ENCODE measurements around the gene IL17C. TPM values are rescaled to one million over a fixed set of nuclear protein-coding genes. Genes with fewer than 3 reads are reported as not detected.

The IL17C gene
- total RNA-seq, 1 experiment from 2014 or later: 1.9 TPM

- H3K4me1 Mint-ChIP-seq: peaks cover 4% of the 10 kb centered on the region
- ATAC-seq: no peak
- peak overlapping the region; percentile 82; the same call in 1 of the 2 replicates for H3K27ac Mint-ChIP-seq
- CTCF ChIA-PET: interaction anchor here (0.9 to 4.5 kb wide), 6 partner anchors 8 to 181 kb away, joined by 3 to 29 read pairs (median 6); no protein-coding TSS in a partner anchor
- no peaks in the 10 kb centered on the region for H3K27me3 Mint-ChIP-seq (ENCODE audit: low read depth)
- no peak for TF ChIP-seq ZNF532 (CRISPR knock-in tag; IDR thresholded peaks at IDR 0.05; ENCODE audit: borderline replicate concordance)
- TF ChIP-seq, protein P1, sequence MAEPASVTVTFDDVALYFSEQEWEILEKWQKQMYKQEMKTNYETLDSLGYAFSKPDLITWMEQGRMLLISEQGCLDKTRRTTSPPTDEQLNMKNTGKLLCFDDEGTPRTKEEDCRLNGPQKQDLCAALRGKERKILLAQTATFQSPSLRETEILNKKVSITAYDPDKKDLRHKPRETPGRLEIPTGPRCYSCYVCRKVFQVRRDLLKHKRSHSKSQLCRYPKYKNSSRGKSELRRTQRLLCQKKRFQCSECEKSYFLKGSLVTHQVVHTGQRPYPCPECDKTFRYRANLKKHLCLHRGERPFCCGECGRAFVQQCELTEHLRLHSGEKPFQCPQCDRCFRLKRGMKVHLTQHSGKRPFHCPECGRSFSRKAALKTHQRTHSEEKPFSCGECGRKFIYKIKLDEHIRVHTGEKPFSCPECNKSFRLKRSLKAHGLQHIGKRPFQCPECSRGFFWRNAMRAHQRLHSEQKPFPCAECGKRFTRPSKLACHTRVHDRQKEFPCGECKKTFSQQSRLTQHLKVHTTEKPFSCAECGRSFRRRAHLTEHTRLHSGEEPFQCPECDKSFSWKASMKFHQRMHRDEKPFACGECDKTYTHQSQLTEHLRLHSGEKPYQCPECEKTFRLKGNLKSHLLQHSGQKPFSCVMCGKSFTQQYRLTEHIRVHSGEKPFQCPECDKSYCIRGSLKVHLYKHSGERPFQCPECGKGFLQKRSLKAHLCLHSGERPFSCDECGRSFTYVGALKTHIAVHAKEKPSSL (CRISPR knock-in tag; conservative IDR thresholded peaks at IDR 0.05): no peak
- no peak for TF ChIP-seq ETV6 (CRISPR knock-in tag; IDR thresholded peaks at IDR 0.05)
- no peak for TF ChIP-seq HMGA2 (CRISPR knock-in tag; IDR thresholded peaks at IDR 0.05)
- TF ChIP-seq SMAD4 (CRISPR knock-in tag; IDR thresholded peaks at IDR 0.05): no peak
- TF ChIP-seq, protein P2, sequence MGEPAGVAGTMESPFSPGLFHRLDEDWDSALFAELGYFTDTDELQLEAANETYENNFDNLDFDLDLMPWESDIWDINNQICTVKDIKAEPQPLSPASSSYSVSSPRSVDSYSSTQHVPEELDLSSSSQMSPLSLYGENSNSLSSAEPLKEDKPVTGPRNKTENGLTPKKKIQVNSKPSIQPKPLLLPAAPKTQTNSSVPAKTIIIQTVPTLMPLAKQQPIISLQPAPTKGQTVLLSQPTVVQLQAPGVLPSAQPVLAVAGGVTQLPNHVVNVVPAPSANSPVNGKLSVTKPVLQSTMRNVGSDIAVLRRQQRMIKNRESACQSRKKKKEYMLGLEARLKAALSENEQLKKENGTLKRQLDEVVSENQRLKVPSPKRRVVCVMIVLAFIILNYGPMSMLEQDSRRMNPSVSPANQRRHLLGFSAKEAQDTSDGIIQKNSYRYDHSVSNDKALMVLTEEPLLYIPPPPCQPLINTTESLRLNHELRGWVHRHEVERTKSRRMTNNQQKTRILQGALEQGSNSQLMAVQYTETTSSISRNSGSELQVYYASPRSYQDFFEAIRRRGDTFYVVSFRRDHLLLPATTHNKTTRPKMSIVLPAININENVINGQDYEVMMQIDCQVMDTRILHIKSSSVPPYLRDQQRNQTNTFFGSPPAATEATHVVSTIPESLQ (CRISPR knock-in tag; IDR thresholded peaks at IDR 0.05): no peak
- TF ChIP-seq NR1H2 (CRISPR knock-in tag; IDR thresholded peaks at IDR 0.05): no peak
- no peak for TF ChIP-seq ZNF232 (CRISPR knock-in tag; IDR thresholded peaks at IDR 0.05)
- TF ChIP-seq ELF4 (CRISPR knock-in tag; IDR thresholded peaks at IDR 0.05; ENCODE audit: low read depth): no peak
- DNase-seq (ENCODE audit: low spot score): no peak
- H3K4me3 Mint-ChIP-seq: no peak overlapping the region
- POLR2A ChIA-PET: no interaction called here
- H3K36me3 Mint-ChIP-seq: peaks cover 24% of the 10 kb centered on the region
- no peaks in the 10 kb centered on the region for H3K9me3 Mint-ChIP-seq
Observed at GRCh38 chr16:88618182-88618955, 20.0 kb upstream of the IL17C start.

DNA sequence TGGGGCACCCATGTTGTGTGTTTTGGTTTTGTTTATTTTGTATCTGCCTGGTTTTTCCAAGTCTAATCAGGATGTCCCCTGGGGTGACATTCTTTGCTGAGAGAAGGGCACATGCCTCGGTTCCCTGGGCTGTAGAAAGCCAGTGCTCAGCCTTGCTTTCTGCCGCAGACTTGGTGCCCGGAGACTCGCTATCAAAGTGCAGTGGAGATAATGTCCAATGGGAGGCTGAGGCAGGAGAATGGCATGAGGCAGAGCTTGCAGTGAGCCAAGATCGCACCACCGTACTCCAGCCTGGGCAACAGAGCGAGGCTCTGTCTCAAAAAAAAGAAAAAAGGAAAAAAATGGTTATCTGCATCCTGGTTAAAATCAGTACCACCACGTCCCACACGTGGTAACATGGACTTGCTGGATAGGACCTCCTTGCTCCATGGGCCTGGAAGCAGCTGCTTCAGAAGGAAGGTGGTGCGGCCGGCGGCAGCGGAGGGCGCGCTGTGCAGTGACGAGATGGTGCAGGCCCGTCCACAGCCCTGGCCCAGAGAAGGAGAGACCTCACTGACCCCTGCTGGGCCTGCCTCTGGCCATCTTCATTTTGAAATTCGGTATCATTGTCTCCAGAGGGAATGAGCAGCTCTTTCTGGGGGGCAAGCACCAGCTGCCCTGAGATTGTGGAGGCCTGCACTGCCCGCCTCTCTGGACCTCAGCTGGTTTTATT lies 19.3 kb upstream of the IL17C start:
- no peak for ATAC-seq
- no peak for DNase-seq (ENCODE audit: low spot score)
- H3K27ac Mint-ChIP-seq: peak overlapping the region; percentile 82
- ChIA-PET CTCF (interaction anchor here (0.8 to 4.5 kb wide), 8 partner anchors 9 to 182 kb away, joined by 3 to 29 read pairs (median 6); no protein-coding TSS in a partner anchor), POLR2A (interaction anchor here (1.1 kb wide), 1 partner anchor 14 kb away, joined by 3 read pairs; no protein-coding TSS in a partner anchor)
- H3K27me3 Mint-ChIP-seq (ENCODE audit: low read depth): no peaks in the 10 kb centered on the region
- no peaks in the 10 kb centered on the region for H3K9me3 Mint-ChIP-seq
- H3K4me1 Mint-ChIP-seq: peaks cover 4% of the 10 kb centered on the region
- H3K4me3 Mint-ChIP-seq: no peak overlapping the region
- H3K36me3 Mint-ChIP-seq: peaks cover 23% of the 10 kb centered on the region
- no peak for TF ChIP-seq ZNF416 (CRISPR knock-in tag; IDR thresholded peaks at IDR 0.05)
- no peak for TF ChIP-seq GTF2I (CRISPR knock-in tag; conservative IDR thresholded peaks at IDR 0.05)
- no peak for TF ChIP-seq MLX (CRISPR knock-in tag; IDR thresholded peaks at IDR 0.05)
- TF ChIP-seq, protein P3, sequence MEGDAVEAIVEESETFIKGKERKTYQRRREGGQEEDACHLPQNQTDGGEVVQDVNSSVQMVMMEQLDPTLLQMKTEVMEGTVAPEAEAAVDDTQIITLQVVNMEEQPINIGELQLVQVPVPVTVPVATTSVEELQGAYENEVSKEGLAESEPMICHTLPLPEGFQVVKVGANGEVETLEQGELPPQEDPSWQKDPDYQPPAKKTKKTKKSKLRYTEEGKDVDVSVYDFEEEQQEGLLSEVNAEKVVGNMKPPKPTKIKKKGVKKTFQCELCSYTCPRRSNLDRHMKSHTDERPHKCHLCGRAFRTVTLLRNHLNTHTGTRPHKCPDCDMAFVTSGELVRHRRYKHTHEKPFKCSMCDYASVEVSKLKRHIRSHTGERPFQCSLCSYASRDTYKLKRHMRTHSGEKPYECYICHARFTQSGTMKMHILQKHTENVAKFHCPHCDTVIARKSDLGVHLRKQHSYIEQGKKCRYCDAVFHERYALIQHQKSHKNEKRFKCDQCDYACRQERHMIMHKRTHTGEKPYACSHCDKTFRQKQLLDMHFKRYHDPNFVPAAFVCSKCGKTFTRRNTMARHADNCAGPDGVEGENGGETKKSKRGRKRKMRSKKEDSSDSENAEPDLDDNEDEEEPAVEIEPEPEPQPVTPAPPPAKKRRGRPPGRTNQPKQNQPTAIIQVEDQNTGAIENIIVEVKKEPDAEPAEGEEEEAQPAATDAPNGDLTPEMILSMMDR (IDR thresholded peaks at IDR 0.05): no peak
- no peak for TF ChIP-seq MYBL2 (CRISPR knock-in tag; IDR thresholded peaks at IDR 0.05)
- no peak for TF ChIP-seq TEAD4 (CRISPR knock-in tag; IDR thresholded peaks at IDR 0.05)
- no peak for TF ChIP-seq NR2C2 (CRISPR knock-in tag; IDR thresholded peaks at IDR 0.05)
- no peak for TF ChIP-seq ATF3 (CRISPR knock-in tag; conservative IDR thresholded peaks at IDR 0.05)
- no peak for TF ChIP-seq SMAD3 (CRISPR knock-in tag; IDR thresholded peaks at IDR 0.05; ENCODE audit: borderline replicate concordance)
- no peak for TF ChIP-seq ZNF219 (CRISPR knock-in tag; IDR thresholded peaks at IDR 0.05; ENCODE audit: borderline replicate concordance)
- TF ChIP-seq IRF1 (CRISPR knock-in tag; IDR thresholded peaks at IDR 0.05): no peak
